GM21390 (cell line): ENCODE measurements around the gene TBC1D22A.

ENCODE experiments used
- ATAC-seq: cut with Tn5 transposase; IDR thresholded peaks from one replicate; pipeline ENCODE4 v1.9.1; 2021; ENCODE audit not compliant: unreplicated experiment

Gene TBC1D22A

DNA sequence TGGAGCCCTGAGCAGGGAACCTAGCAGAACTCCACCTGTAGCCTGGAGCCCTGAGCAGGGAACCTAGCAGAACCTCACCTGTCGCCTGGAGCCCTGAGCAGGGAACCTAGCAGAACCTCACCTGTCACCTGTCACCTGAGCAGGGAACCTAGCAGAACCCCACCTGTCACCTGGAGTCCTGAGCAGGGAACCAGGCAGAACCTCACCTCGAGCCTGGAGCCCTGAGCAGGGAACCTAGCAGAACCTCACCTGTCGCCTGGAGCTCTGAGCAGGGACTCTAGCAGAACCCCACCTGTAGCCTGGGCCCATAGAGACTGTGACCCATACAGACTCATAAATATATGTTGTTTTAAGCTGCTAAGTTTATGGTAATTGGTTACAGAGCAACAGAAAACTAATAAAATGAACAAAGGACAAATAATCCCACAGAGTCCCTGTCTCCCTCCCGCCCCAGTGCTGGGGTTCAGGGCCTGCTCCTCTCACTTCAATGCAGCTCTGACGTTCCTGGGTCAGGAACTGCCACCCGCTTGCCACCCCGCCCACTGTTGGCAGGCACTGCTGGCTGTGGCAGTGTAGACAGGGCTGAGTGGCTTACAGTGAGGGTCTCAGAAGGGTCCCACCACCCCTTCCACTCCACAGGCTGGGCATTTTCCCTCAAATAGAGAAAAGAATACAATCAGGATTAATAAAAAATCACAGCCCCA is 259.1 kb downstream of the TBC1D22A start:
- no peak for ATAC-seq

- ATAC-seq, result no peak
Measured at GRCh38 chr22:47022075-47022473, 259.6 kb downstream of the TBC1D22A start.

DNA sequence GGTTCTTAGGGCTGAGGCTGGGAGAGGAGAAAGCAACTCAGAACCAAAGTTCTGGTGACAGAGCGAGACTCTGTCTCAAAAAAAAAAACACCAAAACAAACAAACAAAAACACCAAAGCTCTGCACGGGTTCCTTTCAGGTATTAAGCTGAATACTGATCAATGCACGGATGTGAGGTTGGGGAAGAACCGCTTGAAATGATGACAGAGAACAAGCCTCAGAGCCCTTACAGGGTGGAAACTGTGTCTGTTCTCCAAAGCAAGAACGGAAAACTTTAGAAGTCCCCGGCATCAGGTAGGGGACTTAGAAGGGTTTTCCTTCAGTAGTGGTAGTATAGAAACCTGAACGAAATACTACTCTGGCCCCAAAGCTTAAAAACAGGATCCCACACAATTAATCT is 260.0 kb downstream of the TBC1D22A start:
- ATAC-seq, result no peak

DNA sequence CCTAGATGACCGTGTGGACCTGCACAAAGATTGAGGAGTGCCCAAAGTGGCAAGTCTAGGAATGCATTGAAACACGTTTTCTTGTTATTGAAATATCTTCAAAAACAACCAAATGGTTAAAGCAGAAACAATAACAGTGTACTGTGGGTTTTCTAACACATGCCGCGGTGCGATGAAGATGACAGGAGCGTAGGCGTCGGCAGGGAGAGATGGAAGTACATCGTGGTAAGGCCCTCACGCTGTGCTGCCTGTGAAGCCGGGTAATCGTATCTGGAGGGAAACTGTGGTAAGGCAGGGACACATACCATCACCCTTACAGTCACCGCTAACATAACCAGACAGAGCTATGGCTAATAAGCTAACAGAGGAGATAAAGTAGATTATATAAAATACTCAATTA is 261.4 kb downstream of the TBC1D22A start:
- no peak for ATAC-seq

DNA sequence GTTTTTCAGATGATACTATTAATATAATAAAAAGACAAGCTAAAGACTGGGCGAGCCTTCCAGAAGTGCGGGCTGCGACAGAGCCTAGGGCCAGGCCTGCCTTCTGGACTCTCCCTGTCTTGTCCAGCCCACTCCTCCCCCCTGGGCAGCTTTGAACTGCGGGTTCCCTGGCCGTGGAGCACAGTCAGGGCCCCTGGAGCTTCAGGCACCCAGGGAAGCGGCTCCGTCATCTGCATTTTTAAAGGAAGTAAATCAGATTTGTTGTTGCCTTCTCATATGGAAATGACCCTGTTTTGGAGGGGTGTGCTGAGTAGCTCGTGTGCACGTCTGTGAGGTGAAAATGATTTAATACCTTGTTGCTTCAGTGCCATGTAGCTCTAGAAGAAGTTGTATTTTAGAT is 265.3 kb downstream of the TBC1D22A start:
- ATAC-seq, result no peak

DNA sequence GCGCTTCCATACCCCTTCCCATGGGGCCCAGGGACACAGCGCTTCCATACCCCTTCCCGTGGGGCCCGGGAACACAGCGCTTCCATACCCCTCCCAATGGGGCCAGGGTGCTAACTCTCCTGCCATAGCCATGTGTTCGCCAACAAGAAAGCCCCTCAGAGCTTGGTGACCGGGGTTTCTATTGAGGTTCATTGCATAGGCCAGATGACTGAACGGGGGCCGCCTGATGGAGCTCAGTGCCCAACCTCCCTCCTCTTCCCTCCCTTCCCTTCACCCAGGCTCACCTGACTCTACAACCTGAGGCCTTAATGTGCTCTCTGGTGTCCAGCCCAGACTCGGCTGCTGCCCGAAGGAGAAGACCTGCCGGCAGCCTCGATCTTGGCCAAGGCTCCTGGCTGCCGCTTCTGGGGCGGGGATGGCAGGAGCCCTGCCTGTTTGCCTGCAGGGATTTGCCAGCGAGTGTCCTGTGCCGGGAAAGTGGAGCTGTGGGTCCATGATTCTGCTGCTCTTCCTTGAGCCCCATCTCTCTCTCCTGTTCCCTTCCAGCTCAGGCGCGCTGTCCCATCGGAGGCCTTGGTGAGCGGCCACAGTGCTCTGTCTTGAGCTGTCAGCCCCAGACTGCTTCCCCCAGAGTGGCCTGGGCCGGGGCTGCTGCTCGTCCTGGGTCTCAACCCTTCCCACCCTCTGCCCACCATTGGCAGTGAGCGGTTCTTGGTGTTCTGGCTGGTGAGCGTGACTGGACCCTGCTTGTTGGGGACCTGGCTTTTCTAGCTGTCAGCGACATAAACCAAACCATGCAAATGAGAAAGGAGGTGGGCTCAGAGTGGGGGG is 267.0 kb downstream of the TBC1D22A start:
- ATAC-seq, result no peak

DNA sequence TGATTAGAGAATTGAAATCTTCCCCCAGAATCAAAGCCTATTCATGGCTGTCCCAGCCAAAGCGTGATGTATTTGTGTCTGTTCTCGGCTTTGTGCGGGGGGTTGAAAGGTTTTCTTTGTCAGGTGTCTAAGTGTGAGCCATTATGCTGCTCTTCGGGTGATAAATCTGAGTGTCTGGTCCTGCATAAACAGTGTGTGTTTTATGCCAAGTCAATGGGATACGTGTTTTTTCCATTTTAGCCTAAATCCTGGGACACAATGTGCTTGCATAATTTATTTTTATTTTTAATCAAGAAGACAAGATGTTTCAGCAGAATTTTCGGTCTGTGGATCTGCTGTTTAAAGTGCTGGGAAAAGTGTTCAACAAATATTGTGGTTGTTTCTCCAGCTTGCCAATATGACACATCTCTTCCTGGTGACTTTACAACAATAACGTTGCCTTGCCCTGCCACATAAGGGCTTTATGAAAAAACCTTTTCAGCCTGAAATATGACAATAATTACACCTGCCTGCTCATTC is 267.8 kb downstream of the TBC1D22A start:
- no peak for ATAC-seq

DNA sequence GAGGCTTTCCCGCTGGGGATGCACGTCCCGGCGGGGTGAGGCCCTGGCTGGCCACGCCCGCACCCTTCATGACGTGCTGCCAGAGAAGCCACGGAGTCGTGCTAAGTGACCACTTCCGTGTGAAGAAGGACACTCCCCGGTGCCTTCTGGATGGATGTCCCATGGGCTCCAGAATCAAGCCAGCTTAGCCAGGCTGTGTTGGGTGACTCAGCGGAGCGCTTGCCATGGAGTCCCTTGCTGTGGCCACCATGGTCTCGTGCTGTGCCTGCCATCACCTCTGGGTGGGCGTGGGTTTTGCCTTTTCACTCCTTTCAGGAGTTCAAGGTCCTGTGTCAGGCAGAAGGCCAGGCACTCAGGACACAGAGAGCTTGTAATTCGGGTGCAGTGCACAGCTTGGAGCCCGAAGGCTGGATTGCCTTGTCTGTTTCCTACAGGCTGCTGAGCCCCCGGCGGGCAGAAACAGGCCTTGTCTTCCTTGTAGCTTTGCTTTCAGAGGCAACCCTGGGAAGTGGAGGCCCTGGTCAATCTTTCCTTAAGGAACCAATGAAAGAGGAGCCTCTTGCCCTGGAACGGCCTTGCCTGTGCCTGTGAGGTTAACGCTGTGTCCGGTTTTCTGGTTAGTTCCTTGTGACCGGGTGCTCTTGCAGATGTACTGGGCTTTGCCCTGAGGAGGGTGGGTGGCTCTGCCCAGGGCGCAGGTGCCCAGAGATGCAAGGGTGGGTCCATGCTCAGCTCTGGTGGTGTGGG is 268.6 kb downstream of the TBC1D22A start:
- ATAC-seq, result no peak

DNA sequence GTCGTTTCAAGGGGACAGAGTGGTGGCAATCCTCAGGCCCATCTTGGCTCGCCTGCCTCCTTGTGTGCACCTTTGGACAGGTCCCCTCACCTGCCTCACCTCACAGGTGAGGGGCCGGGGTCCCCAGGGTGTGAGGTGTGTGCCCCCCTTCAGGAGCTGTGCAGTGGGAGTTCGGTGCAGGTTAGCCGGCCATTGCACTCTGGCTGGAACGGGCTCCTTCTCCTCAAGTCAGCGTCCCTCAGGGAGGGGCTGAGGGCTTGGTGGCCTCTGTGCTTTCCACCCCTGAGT is 269.1 kb downstream of the TBC1D22A start:
- no peak for ATAC-seq

GRCh38 chr22:47032091-47032943 is 269.9 kb downstream of the TBC1D22A start:
- no peak for ATAC-seq

GRCh38 chr22:47032956-47033647 is 270.7 kb downstream of the TBC1D22A start:
- no peak for ATAC-seq

DNA sequence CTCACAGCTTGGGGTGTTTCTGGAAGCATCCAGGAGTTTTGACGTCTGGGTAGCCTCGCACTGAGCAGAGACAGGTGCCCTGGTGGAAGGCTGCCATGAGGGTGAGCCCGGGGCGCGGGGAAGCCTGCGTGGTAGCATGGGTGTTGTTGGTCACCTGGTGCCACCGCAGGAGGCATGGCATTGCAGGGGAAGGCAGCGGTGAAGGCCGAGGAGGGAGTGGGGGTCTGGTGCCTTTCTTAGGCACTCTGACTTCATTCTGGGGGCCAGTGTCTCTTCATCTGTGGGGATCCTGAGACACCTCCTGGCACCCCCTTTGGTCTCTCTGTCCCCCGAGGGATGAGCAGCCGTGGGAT is 271.2 kb downstream of the TBC1D22A start:
- ATAC-seq, result no peak

GRCh38 chr22:47034076-47034808 is 271.8 kb downstream of the TBC1D22A start:
- no peak for ATAC-seq

GRCh38 chr22:47034905-47035419 is 272.5 kb downstream of the TBC1D22A start:
- ATAC-seq, result no peak

GRCh38 chr22:47035425-47035881 is 273.0 kb downstream of the TBC1D22A start:
- ATAC-seq, result no peak

- ATAC-seq, result no peak
Measured at GRCh38 chr22:47036352-47036751, 273.9 kb downstream of the TBC1D22A start.

DNA sequence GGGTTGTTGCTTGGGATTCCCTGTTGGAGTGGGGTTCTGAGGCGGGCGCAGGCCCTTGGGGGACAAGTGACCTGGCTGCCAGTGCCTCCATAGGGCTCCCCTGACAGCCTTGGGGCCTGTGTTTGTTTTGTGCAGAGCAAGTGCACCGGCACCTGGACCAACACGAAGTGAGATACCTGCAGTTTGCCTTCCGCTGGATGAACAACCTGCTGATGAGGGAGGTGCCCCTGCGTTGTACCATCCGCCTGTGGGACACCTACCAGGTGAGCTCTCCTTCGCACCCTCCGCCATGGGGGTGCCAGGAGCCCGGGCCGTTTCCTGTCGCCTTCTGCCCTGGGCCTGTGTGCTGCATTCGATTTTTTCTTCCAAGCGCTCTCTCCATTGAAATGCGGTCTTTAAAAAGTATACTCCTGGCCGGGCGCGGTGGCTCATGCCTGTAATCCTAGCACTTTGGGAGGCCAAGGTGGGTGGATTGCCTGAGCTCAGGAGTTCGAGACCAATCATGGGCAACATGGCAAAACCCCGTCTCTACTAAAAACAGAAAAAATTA is 274.6 kb downstream of the TBC1D22A start:
- ATAC-seq, result no peak

DNA sequence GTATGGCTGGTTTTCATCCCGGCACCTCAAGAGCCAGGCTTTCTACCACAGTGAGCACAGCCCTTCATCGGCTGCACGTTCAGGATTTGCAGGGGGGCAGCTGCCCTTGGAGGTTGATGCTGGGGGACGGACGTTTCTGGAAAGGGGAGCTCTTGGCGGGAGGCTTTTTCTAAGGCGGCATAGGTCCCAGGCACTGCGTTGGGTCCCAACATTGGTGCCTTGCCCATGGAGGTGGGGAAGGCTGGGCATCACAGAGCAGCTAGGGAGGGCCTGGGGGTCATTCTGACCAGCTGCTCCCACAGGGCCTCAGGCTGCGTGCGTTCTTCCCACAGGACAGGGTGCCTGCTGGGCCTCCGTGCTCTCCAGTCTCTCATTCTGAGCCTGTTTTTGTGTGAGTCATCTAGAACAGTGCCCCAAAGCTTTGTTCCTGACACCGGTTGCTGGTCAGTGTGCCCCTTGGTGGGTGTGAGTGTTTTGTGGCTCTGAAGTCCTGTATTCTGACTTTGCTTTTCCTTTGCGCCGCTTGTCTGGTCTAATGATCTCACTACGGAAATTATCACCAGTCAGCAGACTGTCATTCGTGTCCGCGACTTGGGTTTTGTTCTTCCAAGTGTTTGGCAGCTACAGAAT is 275.9 kb downstream of the TBC1D22A start:
- no peak for ATAC-seq

DNA sequence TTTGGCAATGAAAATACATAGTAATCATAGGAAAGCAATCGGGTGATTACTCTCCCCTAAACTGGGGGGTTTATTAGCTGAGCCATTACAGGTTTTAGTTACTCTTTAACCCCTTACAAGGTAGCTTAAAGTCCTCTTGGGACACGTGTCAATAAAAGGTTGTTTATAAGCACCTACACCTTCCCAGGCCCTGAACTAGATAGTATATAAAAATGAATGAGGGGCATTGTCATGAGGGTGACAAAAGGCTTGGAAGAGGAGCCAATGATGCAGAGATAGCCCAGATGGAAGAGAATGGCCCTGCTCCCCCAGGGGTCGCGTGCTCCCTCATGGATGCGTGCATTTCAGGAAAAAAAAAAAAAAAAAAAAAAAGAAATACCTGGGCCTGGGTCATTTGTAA is 276.9 kb downstream of the TBC1D22A start:
- ATAC-seq, result no peak
